Neutrophil (primary cell): ENCODE data around the gene RSPH6A.

Source experiments
- H3K27ac ChIP-seq: fragments of 200-600 bp; sonication (generic); 2 replicates; pipeline ENCODE4 v1.5.1; 2016; ENCODE audit warnings: mild to moderate bottlenecking, moderate library complexity
- H3K27me3 ChIP-seq: fragments of 200-600 bp; sonication (generic); 2 replicates; pipeline ENCODE4 v1.6.0; 2016; ENCODE audit warnings: mild to moderate bottlenecking
- H3K36me3 ChIP-seq: fragments of 200-600 bp; sonication (generic); 2 replicates; pipeline ENCODE4 v1.5.1; 2017
- H3K4me1 ChIP-seq, 2 experiments: fragments of 200-600 bp in 1 of 2; sonication (generic) in 1 of 2; 1 replicate in 1 of 2; 2 replicates in 1 of 2; pipeline versions ENCODE4 v1.5.1 to v1.6.1; 2013 to 2016; ENCODE audit warnings: low read depth in 1 of 2, low read length in 1 of 2, mild to moderate bottlenecking in 1 of 2, moderate library complexity in 1 of 2; ENCODE audit not compliant: control insufficient read depth in 1 of 2, insufficient read depth in 1 of 2
- H3K4me3 ChIP-seq, 2 experiments: fragments of 200-600 bp in 1 of 2; sonication (generic) in 1 of 2; 1 replicate in 1 of 2; 2 replicates in 1 of 2; pipeline ENCODE4 v1.5.1; 2013 to 2016; ENCODE audit warnings: low read depth in 1 of 2, low read length in 1 of 2, mild to moderate bottlenecking in 1 of 2, moderate library complexity in 1 of 2
- H3K9me3 ChIP-seq: fragments of 200-600 bp; sonication (generic); 2 replicates; pipeline ENCODE4 v1.5.1; 2016
- CTCF ChIP-seq: fragments of 200-600 bp; sonication (generic); IDR thresholded peaks from 2 replicates; pipeline ENCODE4 v1.5.1; 2016; ENCODE audit warnings: antibody characterized with exemption

The RSPH6A gene

GRCh38 chr19:45780448-45781213, 34.5 kb downstream of the RSPH6A start:
- Histone ChIP-seq H3K36me3 (peaks cover 3% of the 10 kb centered on the region), H3K27ac (no peak overlapping the region), H3K9me3 (no peaks in the 10 kb centered on the region), H3K27me3 (peaks cover 99% of the 10 kb centered on the region), H3K4me3 (no peak overlapping the region), H3K4me1 (peaks cover 6 to 11% of the 10 kb centered on the region in 2 experiments)
- no peak for TF ChIP-seq CTCF

GRCh38 chr19:45780146-45780447, 35.0 kb downstream of the RSPH6A start:
- Histone ChIP-seq H3K36me3 (no peaks in the 10 kb centered on the region), H3K4me3 (no peak overlapping the region), H3K4me1 (peaks cover 6 to 11% of the 10 kb centered on the region in 2 experiments), H3K27ac (no peak overlapping the region), H3K27me3 (peaks cover 99% of the 10 kb centered on the region), H3K9me3 (no peaks in the 10 kb centered on the region)
- no peak for TF ChIP-seq CTCF

GRCh38 chr19:45779231-45780145, 35.6 kb downstream of the RSPH6A start:
- H3K27ac ChIP-seq: no peak overlapping the region
- no peak overlapping the region for H3K4me3 ChIP-seq
- H3K27me3 ChIP-seq: peaks cover 99% of the 10 kb centered on the region
- H3K4me1 ChIP-seq: peaks cover 6 to 11% of the 10 kb centered on the region in 2 experiments
- peak; percentile 38 for TF ChIP-seq CTCF
- no peaks in the 10 kb centered on the region for H3K9me3 ChIP-seq
- H3K36me3 ChIP-seq: no peaks in the 10 kb centered on the region

GRCh38 chr19:45778010-45778661, 37.0 kb downstream of the RSPH6A start:
- Histone ChIP-seq H3K27ac (no peak overlapping the region), H3K9me3 (no peaks in the 10 kb centered on the region), H3K36me3 (no peaks in the 10 kb centered on the region), H3K27me3 (peaks cover 99% of the 10 kb centered on the region), H3K4me1 (peaks cover 6 to 11% of the 10 kb centered on the region in 2 experiments), H3K4me3 (no peak overlapping the region)
- TF ChIP-seq CTCF: no peak

GRCh38 chr19:45777395-45777961, 37.6 kb downstream of the RSPH6A start:
- no peak for TF ChIP-seq CTCF
- peaks cover 6 to 11% of the 10 kb centered on the region in 2 experiments for H3K4me1 ChIP-seq
- no peaks in the 10 kb centered on the region for H3K9me3 ChIP-seq
- no peak overlapping the region for H3K4me3 ChIP-seq
- peaks cover 99% of the 10 kb centered on the region for H3K27me3 ChIP-seq
- no peaks in the 10 kb centered on the region for H3K36me3 ChIP-seq
- no peak overlapping the region for H3K27ac ChIP-seq
